Lung (tissue), 12 donors: ENCODE data around the gene KPNA6. TPM values are rescaled to one million over a fixed set of nuclear protein-coding genes. Genes with fewer than 3 reads are reported as not detected.
"Not testable (repeated sequence)": the region's sequence is repeated elsewhere in the genome, so short reads cannot be mapped to it uniquely, and the experiment has no call there.

Experiments
- ATAC-seq: fragments of 200-7000 bp; cut with Tn5 transposase; one replicate; pipeline ENCODE4 v1.9.1; 2020; ENCODE audit warnings: moderate number of reproducible peaks; ENCODE audit not compliant: insufficient read depth, low FRiP score
- DNase-seq, 3 donors: peaks; one replicate each; pipeline ENCODE4 v3.0.0-alpha.2; 2013 to 2017
- H3K27ac ChIP-seq, 2 donors: one replicate each; pipeline ENCODE4 v1.5.1; 2013; ENCODE audit warnings: mild to moderate bottlenecking in 2 of 2, moderate library complexity in 2 of 2, control low read depth in 1 of 2, inconsistent platforms in 1 of 2, low read depth in 1 of 2, low read length in 1 of 2
- H3K27me3 ChIP-seq, 3 donors: one replicate each; pipeline ENCODE4 v1.5.1; 2013; ENCODE audit warnings: low read length in 2 of 3; ENCODE audit not compliant: control insufficient read depth in 3 of 3, insufficient read depth in 3 of 3
- H3K36me3 ChIP-seq, 4 donors: one replicate each; pipeline ENCODE4 v1.5.1; 2013; ENCODE audit warnings: low read length in 4 of 4, mild to moderate bottlenecking in 1 of 4, moderate library complexity in 1 of 4; ENCODE audit not compliant: control insufficient read depth in 4 of 4, insufficient read depth in 4 of 4
- H3K4me1 ChIP-seq, 5 donors: one replicate each; pipeline ENCODE4 v1.5.1; 2013; ENCODE audit warnings: low read length in 5 of 5, mild to moderate bottlenecking in 2 of 5, moderate library complexity in 1 of 5; ENCODE audit not compliant: control insufficient read depth in 5 of 5, insufficient read depth in 5 of 5
- H3K4me3 ChIP-seq: one replicate; pipeline ENCODE4 v1.5.1; 2013; ENCODE audit warnings: mild to moderate bottlenecking, control low read depth, moderate library complexity
- H3K9ac ChIP-seq, 2 donors: one replicate each; pipeline ENCODE4 v1.5.1; 2013; ENCODE audit warnings: low read length in 2 of 2, control low read depth in 1 of 2; ENCODE audit not compliant: insufficient read depth in 1 of 2
- H3K9me3 ChIP-seq, 4 donors: one replicate each; pipeline ENCODE4 v1.5.1; 2013; ENCODE audit warnings: low read length in 3 of 4, mild to moderate bottlenecking in 1 of 4, moderate library complexity in 1 of 4; ENCODE audit not compliant: control insufficient read depth in 4 of 4, insufficient read depth in 3 of 4
- WGBS, 2 donors: extraction: QIAGEN DNeasy Blood & Tissue Kit; methylation state at CpG; one replicate each; pipeline ENCODE4 v1.1.7; 2013; 5-methylcytosine and 5-hydroxymethylcytosine counted together
- polyA plus RNA-seq, 2 donors: library from polyadenylated mRNA; stranded (reverse); fragments of 200-250 nt; gene quantifications; one replicate each; pipeline ENCODE4 v1.2.1, GENCODE V29; 2013
- total RNA-seq, 2 donors: library from RNA; depleted of rRNA in 1 of 2; stranded (reverse); fragments of >200 nt in 1 of 2; gene quantifications; one replicate each; pipeline ENCODE4 v1.2.1, GENCODE V29; 2014 to 2021
- TF ChIP-seq, protein P1 (sequence below): IDR thresholded peaks from 2 replicates; pipeline ENCODE4 v1.5.1; 2012; ENCODE audit warnings: mild to moderate bottlenecking; ENCODE audit errors: control extremely low read depth, extremely low read depth
- donor health status: control.
- donor health status: control.
- donor health status: Bipolar disorder and iron deficiency.
- donor health status: healthy.
- donor health status: DM: yes; HTN: yes; CAD: no.

The KPNA6 gene
- total and polyA plus RNA-seq, 4 donors = 7.9 to 54.0 (median 23.2) TPM

DNA sequence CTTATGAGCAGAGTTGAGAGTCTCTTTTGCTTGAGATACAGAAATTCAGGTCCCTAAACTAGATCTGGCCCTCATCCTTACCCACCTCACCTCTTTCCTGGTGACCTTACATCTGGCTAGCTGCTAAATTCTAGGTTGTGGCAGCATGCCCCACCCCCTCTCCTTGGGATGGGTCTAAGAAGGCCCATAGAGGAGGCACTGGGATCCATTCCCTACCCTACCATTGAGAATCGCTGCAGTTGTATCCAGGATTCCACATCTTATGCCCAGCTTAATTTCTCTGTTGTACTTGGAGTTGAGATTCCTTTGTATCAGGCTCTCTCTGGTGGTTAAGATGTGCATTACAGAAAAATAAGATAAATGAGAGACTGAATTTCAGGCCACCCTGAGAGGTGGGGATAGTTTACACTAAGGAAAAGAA lies 44.6 kb upstream of the KPNA6 start:
- WGBS, 2 donors = 26 to 38% methylated on average over 1 of the region's 1 CpG
- Histone ChIP-seq H3K4me1 (peaks cover 4 to 22% (median 6%) of the 10 kb centered on the region in 5 donors), H3K4me3 (no peak overlapping the region), H3K9ac (peak overlapping the region in 1 of 2 donors; percentile 73), H3K9me3 (no peaks in the 10 kb centered on the region), H3K27me3 (no peaks in the 10 kb centered on the region), H3K36me3 (peaks cover 8 to 35% (median 19%) of the 10 kb centered on the region in 4 donors), H3K27ac (peak overlapping the region in 1 of 2 donors; percentile 30)
- no peak for ATAC-seq
- peak; percentile 32 to 80 (median 78) for DNase-seq
- TF ChIP-seq, protein P1, sequence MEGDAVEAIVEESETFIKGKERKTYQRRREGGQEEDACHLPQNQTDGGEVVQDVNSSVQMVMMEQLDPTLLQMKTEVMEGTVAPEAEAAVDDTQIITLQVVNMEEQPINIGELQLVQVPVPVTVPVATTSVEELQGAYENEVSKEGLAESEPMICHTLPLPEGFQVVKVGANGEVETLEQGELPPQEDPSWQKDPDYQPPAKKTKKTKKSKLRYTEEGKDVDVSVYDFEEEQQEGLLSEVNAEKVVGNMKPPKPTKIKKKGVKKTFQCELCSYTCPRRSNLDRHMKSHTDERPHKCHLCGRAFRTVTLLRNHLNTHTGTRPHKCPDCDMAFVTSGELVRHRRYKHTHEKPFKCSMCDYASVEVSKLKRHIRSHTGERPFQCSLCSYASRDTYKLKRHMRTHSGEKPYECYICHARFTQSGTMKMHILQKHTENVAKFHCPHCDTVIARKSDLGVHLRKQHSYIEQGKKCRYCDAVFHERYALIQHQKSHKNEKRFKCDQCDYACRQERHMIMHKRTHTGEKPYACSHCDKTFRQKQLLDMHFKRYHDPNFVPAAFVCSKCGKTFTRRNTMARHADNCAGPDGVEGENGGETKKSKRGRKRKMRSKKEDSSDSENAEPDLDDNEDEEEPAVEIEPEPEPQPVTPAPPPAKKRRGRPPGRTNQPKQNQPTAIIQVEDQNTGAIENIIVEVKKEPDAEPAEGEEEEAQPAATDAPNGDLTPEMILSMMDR = peak; percentile 59

DNA sequence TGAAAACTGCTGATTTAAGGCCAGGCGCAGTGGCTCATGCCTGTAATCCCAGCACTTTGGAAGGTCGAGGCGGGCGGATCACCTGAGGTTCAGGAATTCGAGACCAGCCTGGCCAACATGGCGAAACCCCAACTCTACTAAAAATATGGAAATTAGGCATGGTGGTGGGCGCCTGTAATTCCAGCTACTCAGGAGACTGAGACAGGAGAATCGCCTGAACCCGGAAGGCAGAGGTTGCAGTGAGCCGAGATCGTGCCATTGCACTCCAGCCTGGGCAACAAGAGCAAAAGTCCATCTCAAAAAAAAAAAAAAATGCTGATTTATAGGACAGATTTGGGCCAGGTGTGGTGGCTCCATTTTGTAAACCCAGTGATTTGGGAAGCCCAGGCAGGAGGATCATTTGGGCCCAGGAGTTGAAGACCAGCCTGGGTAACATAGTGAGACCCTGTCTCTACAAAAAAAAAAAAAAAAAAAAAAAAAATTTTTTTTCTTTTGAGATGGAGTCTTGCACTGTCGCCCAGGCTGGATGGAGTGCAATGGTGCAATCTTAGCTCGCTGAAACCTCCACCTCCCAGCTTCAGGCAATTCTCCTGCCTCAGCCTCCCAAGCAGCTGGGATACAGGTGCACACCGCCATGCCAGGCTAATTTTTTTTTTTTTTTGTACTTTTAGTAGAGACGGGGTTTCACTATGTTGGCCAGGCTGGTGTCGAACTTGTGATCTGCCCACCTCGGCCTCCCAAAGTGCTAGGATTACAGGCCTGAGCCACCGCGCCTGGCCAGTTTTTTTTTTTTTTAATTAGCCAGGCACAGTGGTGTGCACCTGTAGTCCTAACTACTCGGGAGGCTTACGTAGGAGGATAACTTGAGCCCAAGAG lies 42.0 kb upstream of the KPNA6 start:
- Histone ChIP-seq H3K36me3 (peaks cover 0 to 12% (median 6%) of the 10 kb centered on the region in 4 donors), H3K27ac (peak overlapping the region in 1 of 2 donors; percentile 67), H3K4me1 (peaks cover 4 to 22% (median 6%) of the 10 kb centered on the region in 5 donors)
- DNase-seq, H3K9me3 ChIP-seq, H3K9ac ChIP-seq, ATAC-seq, H3K27me3 ChIP-seq, H3K4me3 ChIP-seq: not testable (repeated sequence)
- 58 to 62% methylated on average over 21 of the region's 21 CpGs for whole genome bisulfite sequencing, 2 donors

DNA sequence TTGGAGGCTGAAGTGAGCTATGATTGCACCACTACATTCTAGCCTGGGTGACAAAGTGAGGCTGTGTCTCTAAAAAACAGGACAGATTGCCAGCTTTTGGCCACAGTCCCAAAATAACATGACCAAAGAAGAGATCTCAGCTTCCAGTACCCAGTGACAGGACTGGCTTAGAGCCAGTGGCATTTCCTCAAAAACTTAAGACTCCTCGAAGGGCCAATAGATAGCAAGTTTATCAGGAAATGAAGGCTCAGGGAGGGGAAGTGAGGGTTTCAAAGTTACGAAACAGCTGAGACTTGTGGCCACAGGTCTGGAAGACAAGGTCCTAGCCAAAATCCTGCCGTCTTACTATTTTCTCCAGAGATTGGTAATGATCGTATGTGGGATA lies 41.4 kb upstream of the KPNA6 start:
- ATAC-seq (peak; percentile 56), DNase-seq (peak; percentile 74 to 92 (median 86))
- H3K9me3 ChIP-seq = no peaks in the 10 kb centered on the region
- H3K4me3 ChIP-seq = no peak overlapping the region
- H3K36me3 ChIP-seq = peaks cover 0 to 10% (median 3%) of the 10 kb centered on the region in 4 donors
- TF ChIP-seq, protein P1 = no peak
- peak overlapping the region in 1 of 2 donors; percentile 7 for H3K9ac ChIP-seq
- H3K4me1 ChIP-seq = peaks cover 5 to 22% (median 6%) of the 10 kb centered on the region in 5 donors
- peak overlapping the region in 1 of 2 donors; percentile 67 for H3K27ac ChIP-seq
- no peaks in the 10 kb centered on the region for H3K27me3 ChIP-seq
- 0 to 2% methylated on average over 4 of the region's 4 CpGs for WGBS, 2 donors

DNA sequence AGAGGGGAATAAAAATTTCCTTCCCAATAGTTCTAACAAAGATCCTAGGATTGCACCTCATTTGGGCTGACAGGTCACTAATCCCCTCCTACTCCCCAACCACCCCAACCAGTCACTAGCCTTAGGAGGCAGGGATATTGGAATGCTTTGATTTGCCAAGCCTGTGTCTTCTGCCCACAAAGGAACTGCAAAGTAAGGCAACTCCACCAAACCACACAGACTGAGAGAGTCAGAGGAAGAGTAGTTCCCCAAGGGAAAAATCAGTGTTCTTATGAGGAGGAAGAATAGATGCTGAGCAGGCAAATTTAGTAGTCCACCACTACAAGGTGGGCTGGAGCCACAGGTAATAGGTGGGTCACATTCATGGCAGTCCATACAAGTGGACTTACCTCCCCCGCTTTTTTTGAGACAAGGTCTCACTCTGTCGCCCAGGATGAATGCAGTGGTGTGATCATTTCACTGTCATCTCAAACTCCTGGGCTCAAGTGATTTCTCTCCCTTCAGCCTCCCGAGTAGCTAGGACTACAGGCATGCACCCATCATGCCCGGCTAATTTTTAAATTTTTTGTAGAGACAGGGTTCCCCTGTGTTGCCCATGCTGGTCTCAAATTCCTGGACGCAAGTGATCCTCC lies 38.8 kb upstream of the KPNA6 start:
- H3K27ac ChIP-seq = no peak overlapping the region
- H3K9me3 ChIP-seq = no peaks in the 10 kb centered on the region
- no peaks in the 10 kb centered on the region for H3K27me3 ChIP-seq
- 89% methylated on average over 5 of the region's 5 CpGs for WGBS, 2 donors
- H3K36me3 ChIP-seq = no peaks in the 10 kb centered on the region
- H3K9ac ChIP-seq = no peak overlapping the region
- no peak for ATAC-seq
- TF ChIP-seq, protein P1 = no peak
- no peak overlapping the region for H3K4me3 ChIP-seq
- DNase-seq = no peak
- peaks cover 0 to 18% (median 8%) of the 10 kb centered on the region in 5 donors for H3K4me1 ChIP-seq
